GM19193 (cell line): ENCODE results near the gene SHISAL2A.

Experiments
- POLR2A ChIP-seq: IDR thresholded peaks from 4 replicates; pipeline ENCODE4 v1.6.1; 2011; ENCODE audit not compliant: insufficient read depth, insufficient read length; ENCODE audit errors: extremely low read depth

The SHISAL2A gene

DNA sequence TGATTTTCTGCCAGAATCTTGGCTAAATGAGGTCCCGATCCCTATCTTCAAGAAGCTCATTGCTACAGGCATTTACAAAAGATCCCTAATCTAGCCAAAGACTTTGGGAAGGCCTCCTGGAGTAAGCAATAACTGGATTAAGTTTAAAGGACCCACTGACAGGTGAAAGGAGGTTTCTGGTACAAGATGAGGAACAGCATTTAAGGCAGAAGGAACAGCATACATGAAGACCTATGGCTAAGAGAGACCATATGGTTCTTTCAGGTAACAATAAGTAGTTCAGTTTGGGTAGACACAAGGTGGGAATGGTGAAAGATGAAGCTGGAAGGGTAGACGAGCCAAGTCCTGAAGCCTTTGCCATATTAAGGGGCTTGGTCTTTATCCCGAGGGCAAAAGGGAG is 27.8 kb downstream of the SHISAL2A start:
- no peak for TF ChIP-seq POLR2A

DNA sequence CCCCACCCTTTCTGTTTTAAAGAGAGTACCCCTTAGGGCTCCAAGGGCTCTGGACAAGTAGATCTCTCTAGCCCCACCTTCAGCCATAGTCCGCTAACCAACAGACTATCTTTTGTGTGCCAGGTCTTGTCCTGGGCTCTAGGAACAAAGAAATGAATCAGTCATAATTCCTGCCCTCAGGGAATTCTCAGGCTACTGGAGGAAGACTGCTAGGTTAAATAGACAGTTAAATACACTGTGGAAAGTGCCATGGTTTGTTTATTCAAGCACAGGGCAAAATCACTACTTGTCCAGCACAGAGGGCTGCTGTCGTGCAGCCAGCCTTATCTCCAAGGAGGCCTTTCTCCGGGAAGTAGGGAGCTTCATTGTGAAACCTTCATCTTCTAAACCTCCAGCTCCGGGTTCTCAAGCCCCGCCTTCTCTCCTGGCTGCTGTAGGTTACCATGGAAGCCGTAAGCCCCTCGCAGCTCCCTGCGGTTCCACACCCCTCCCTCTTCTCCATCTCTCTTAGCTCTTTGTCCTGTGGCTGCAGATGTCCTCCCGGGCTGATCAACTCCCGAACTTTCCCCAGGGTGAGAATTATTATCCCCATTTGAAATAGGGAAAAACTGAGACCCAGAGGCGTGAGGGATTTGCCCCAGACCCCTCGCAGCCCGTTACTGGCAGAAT is 29.8 kb downstream of the SHISAL2A start:
- no peak for TF ChIP-seq POLR2A

DNA sequence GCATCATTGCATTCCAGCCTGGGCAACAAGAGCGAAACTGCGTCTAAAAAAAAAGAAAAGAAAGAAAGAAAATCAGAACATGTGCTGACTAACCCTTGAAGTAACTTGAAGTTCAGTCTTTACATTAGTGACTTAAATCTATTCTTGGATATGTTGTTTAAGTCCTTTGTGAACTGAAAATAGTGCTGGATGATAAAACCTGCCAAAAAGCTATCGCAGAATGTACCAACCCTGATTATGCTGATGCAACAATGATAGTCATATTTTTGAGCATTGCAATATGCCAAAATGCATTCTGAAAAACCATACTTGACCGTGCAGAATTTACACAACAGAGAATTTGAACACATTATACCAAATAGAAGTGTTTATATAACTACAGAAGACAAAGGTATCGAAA is 30.7 kb downstream of the SHISAL2A start:
- no peak for TF ChIP-seq POLR2A

GRCh38 chr1:52665006-52665941 is 32.3 kb downstream of the SHISAL2A start:
- no peak for TF ChIP-seq POLR2A

DNA sequence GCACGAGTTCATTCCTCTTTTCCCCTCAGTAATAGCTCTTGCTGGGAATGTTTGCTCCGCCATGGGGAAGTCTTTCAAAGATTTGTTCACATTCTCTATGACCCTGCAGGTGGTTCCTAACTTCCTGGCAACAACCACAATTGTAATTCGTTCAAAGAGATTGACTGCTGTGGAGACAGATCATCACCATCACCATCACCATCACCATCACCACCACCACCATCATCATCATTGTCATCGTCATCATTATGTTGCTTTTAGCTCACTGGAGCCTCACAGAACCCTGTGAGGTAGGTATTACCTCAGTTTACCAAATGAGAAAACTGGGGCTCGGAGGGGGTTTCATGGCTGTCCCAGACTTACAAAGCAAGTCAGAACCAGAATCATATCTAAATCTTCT is 34.3 kb downstream of the SHISAL2A start:
- TF ChIP-seq POLR2A = no peak

GRCh38 chr1:52667984-52668383 is 35.0 kb downstream of the SHISAL2A start:
- no peak for TF ChIP-seq POLR2A

GRCh38 chr1:52668711-52669110 is 35.7 kb downstream of the SHISAL2A start:
- no peak for TF ChIP-seq POLR2A

GRCh38 chr1:52669696-52670095 is 36.7 kb downstream of the SHISAL2A start:
- TF ChIP-seq POLR2A = no peak

- no peak for TF ChIP-seq POLR2A
These were observed 37.6 kb downstream of the SHISAL2A start for GRCh38 chr1:52670604-52671003.

GRCh38 chr1:52672946-52673345 is 40.0 kb downstream of the SHISAL2A start:
- no peak for TF ChIP-seq POLR2A

GRCh38 chr1:52673513-52673912 is 40.5 kb downstream of the SHISAL2A start:
- no peak for TF ChIP-seq POLR2A

DNA sequence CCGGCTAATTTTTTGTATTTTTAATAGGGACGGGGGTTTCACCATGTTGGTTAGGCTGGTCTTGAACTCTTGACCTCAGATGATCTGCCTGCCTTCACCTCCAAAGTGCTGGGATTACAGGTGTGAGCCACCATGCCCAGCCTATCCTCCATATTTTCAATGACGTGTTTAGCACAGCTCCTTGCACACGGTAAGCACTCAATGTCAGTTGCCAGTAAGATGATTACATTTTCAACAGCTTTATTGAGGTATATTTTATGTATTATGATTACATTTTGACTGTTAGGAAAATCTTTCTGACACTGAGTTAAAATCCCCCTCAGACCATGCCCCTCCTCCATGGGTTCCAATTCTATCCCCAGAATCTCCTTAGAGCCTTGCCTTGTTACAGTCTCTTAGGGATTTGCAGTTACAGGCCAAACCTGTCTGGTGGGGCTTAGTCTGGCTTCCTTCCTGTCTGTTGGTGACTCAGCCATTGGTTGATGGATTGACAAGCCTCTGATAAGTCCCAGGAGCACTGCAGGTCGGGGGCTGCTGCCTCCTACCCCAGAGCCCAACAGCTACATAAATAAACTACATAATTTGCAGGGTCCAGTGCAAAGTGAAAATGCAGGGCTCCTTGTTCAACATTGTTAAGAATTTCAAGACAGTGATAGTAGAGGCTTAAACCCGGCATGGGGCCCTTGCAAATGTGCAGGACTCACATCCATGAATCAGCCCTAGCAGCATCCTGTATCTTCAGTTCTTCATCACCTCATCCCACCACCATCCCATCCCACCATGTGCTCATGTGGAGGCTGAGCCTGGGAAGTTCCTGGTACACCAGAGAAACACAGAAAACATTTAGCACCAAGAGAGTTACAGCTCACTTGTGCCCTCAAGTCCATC is 41.8 kb downstream of the SHISAL2A start:
- TF ChIP-seq POLR2A = no peak

DNA sequence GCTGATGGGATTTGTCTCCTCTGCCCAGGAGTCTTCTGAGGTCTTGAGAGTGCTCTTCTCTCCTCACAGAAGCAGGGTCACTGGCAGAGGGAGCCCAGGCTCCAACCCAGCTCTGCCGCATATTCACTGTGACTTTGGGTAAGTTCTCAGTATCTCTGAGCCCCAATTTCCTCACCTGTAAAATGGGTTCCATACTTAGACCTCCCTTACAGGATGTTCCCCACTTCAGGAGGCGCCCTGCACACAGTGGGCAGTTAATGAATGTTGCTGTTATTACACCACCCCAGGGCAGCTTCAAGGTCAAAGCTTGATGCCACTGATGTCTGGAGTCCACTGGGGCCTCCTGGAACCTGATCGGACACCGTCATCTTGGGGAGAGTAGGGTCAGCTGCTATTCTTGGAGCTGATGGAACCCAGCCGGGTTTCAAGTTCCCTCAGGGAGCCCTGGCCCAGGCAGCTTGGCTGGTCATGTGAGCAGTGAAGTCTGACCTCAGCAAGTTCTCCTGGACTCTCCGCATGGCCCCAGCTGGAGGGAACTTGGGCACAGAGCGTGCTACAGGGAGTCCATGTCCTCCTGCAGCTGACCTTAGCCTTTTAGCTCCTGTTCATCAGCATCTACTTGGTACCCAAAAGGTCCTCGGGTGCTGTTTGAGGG is 43.4 kb downstream of the SHISAL2A start:
- no peak for TF ChIP-seq POLR2A

GRCh38 chr1:52677076-52677806 is 44.3 kb downstream of the SHISAL2A start:
- no peak for TF ChIP-seq POLR2A

- no peak for TF ChIP-seq POLR2A
These were observed 46.1 kb downstream of the SHISAL2A start for GRCh38 chr1:52679048-52679447.

- no peak for TF ChIP-seq POLR2A
These were observed 46.5 kb downstream of the SHISAL2A start for GRCh38 chr1:52679498-52679897.
